LNCAP (cell line): ENCODE results near the gene HRH1.

ENCODE experiments used
- CTCF ChIP-seq: fragments of 450-650 bp; IDR thresholded peaks from 2 replicates; pipeline ENCODE4 v1.5.1; 2017; ENCODE audit warnings: mild to moderate bottlenecking

Gene HRH1

DNA sequence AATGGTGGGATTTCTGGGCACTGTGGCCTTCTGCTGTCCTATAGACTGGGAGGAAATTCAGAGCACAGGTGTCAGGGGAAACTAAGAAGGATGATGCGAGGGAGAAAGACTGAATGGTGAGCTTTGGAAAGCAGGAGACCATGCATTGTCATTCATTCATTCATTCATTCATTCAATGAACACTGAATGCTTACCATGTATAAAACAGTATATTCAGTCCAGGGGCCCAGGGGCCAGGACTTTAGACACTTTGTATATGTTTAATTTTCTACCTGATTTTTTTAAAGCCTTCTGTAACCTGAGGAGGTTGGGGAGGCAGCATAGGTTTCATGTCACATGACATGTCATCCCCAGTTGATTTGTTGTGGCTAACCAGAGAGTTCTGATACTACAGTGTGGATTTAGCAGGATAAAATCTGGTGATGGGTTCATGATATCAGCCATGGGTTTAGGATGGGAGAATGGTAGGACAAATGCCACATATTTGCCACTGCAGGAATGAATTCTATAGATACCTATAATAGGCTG is 60.2 kb downstream of the HRH1 start:
- TF ChIP-seq CTCF: no peak

DNA sequence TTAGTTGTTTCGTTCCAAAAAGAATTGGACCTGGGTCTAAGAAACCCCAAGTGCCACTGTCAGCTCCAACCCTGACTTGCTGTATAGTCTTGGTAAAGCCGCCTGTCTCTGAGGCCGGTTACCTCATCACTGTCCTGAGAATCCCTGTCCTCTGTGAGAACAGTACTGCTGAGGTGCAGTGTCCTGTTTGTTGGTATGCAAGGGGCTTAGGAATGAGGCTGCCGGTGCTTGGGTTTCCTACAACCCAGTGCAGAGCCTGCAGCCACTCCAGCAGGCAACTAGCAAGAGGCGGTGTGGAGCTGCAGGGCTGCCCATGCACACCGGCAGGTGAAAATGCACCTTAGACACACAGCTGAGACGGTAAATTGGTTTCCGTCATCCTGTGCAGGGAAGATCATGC is 65.9 kb downstream of the HRH1 start:
- TF ChIP-seq CTCF: no peak

GRCh38 chr3:11221818-11222415 is 67.6 kb downstream of the HRH1 start:
- no peak for TF ChIP-seq CTCF

GRCh38 chr3:11224010-11224409 is 69.7 kb downstream of the HRH1 start:
- TF ChIP-seq CTCF: no peak

DNA sequence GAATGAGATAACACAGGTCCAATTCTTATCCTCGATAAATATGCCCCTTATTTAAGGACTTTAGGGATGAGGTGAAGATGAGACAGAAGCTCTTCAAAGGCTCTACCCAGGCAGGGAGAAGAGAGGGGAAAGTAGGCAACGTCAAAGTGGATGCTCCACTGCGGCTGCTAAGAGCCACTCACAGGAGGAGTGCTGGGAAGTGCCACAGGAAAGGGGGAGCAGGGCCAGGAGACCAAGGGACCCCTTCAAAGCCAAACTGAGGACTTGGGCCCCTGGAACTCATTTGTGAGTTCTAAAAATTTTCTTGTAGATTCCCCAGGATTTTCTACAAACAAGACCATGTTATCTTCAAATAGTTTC is 70.6 kb downstream of the HRH1 start:
- no peak for TF ChIP-seq CTCF

- TF ChIP-seq CTCF: no peak
Observed at GRCh38 chr3:11226042-11226370, 71.7 kb downstream of the HRH1 start.

DNA sequence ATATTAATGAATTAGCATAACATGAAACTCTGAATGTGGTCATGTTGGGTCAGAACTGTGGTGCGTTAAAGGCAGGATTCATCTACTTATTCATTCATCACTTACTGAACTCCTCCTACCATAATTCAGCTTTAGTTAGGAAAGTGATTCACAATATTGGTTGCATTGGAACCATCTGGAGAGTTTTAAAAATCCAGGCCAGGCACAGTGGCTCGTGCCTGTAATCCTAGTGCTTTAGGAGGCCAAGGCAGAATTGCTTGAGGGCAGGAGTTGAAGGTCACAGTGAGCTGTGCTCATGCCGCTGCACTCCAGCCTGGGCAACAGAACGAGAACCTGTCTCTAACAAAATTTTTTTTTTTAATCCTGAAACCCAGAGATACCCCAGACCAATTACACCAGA is 73.7 kb downstream of the HRH1 start:
- no peak for TF ChIP-seq CTCF

GRCh38 chr3:11230125-11230524 is 75.8 kb downstream of the HRH1 start:
- TF ChIP-seq CTCF: no peak
